Caco-2 (cell line): ENCODE results near the gene EPM2A. TPM values are rescaled to one million over a fixed set of nuclear protein-coding genes. Genes with fewer than 3 reads are reported as not detected.

ENCODE experiments used
- BruUV-seq: library from RNA; stranded (reverse); fragments of 400-500 nt; replicated peaks from 2 replicates; lab custom pipeline; 2021; lab: Mats Ljungman, UMichigan
- CTCF ChIA-PET: fragments of 300-600 bp; sonication (Branson Sonifier 250); formaldehyde crosslinking; loops from one replicate; lab custom pipeline; 2022; ENCODE audit warnings: antibody characterized with exemption; lab: Charles Lee
- POLR2A ChIA-PET: fragments of 300-600 bp; sonication (Branson Sonifier 250); formaldehyde crosslinking; loops from one replicate; lab custom pipeline; 2022; ENCODE audit warnings: antibody characterized with exemption; lab: Charles Lee
- DNase-seq, 2 experiments: peaks; one replicate each; pipeline versions ENCODE4 v3.0.0 to v3.0.0-alpha.2; 2020 to 2022
- H3K27me3 ChIP-seq: replicated peaks from 2 replicates; pipeline ENCODE4 v1.6.0; 2011; ENCODE audit warnings: low read length; ENCODE audit not compliant: control insufficient read depth, insufficient read depth
- H3K36me3 ChIP-seq: 2 replicates; pipeline ENCODE4 v1.5.1; 2011; ENCODE audit warnings: low read length; ENCODE audit not compliant: control insufficient read depth, insufficient read depth
- H3K4me1 ChIP-seq: fragments of 250-450 bp; sonication (Bioruptor Pico); 2 replicates; pipeline ENCODE4 v1.5.1; 2020; ENCODE audit warnings: mild to moderate bottlenecking
- H3K4me3 ChIP-seq: 2 replicates; pipeline ENCODE4 v1.5.1; 2011; ENCODE audit warnings: low read depth, mild to moderate bottlenecking, control low read depth, low read length
- H3K9me3 ChIP-seq: fragments of 250-450 bp; sonication (Bioruptor Pico); 2 replicates; pipeline ENCODE4 v1.5.1; 2020; ENCODE audit warnings: mild to moderate bottlenecking, moderate library complexity
- H3K27ac Mint-ChIP-seq: one replicate; pipeline ENCODE4 v1.8.0; 2022; ENCODE audit warnings: mixed read lengths; ENCODE audit not compliant: unreplicated experiment
- H3K27me3 Mint-ChIP-seq: one replicate; pipeline ENCODE4 v1.8.0; 2022; ENCODE audit warnings: mixed read lengths; ENCODE audit not compliant: insufficient read depth, unreplicated experiment
- H3K36me3 Mint-ChIP-seq: one replicate; pipeline ENCODE4 v1.8.0; 2022; ENCODE audit warnings: mild to moderate bottlenecking, mixed read lengths; ENCODE audit not compliant: insufficient read depth, unreplicated experiment
- H3K4me1 Mint-ChIP-seq: one replicate; pipeline ENCODE4 v1.8.0; 2022; ENCODE audit warnings: low read depth, mixed read lengths; ENCODE audit not compliant: unreplicated experiment
- H3K4me3 Mint-ChIP-seq: one replicate; pipeline ENCODE4 v1.8.0; 2022; ENCODE audit warnings: mild to moderate bottlenecking, moderate library complexity, mixed read lengths; ENCODE audit not compliant: unreplicated experiment
- H3K9me3 Mint-ChIP-seq: one replicate; pipeline ENCODE4 v1.8.0; 2022; ENCODE audit warnings: mixed read lengths; ENCODE audit not compliant: unreplicated experiment
- intact Hi-C: fragments of 100-400 bp; cut with micrococcal nuclease; formaldehyde crosslinking; loops from one replicate; pipeline ENCODE4 v1.10.0; 2022; ENCODE audit not compliant: unreplicated experiment
- total RNA-seq: library from RNA; stranded (reverse); gene quantifications from 2 replicates; pipeline ENCODE4 v1.2.3, GENCODE V29; 2022
- TF ChIP-seq, protein P1 (sequence below), 2 experiments: fragments of 200-600 bp in 1 of 2; IDR thresholded peaks; 1 replicate in 1 of 2; 2 replicates in 1 of 2; pipeline versions ENCODE4 v1.5.1 to v1.8.0; 2011 to 2022; ENCODE audit warnings: antibody characterized with exemption in 1 of 2, control low read depth in 1 of 2, inconsistent platforms in 1 of 2, low read depth in 1 of 2, low read length in 1 of 2, mild to moderate bottlenecking in 1 of 2, moderate library complexity in 1 of 2; ENCODE audit not compliant: insufficient read depth in 1 of 2, severe bottlenecking in 1 of 2, unreplicated experiment in 1 of 2

Gene EPM2A
- total RNA-seq, 1 experiment from 2014 or later = 6.9 TPM

DNA sequence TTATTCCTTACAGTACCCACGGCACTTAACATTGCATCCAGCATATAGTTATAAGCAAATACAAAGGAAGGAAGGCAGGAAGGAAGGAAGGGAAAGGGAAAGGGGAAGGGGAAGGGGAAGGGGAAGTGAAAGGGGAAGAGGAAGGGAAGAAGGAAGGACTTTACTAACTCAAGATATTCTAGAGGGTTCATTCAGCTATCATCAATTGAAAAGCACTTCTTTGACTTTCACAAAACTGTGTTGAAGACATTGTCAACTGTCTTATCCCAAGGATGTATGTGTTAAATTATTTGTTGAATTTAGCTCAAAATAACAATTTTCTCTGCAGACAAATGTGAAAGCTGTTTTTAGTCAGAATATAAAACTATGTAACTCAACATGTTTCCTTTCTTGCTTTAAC, 87.7 kb downstream of the EPM2A start:
- no TSS peak for BruUV-seq
- no peaks in the 10 kb centered on the region for H3K9me3 ChIP-seq
- Mint-ChIP-seq H3K27ac (no peak overlapping the region), H3K27me3 (no peaks in the 10 kb centered on the region), H3K4me1 (no peaks in the 10 kb centered on the region), H3K9me3 (no peaks in the 10 kb centered on the region), H3K36me3 (no peaks in the 10 kb centered on the region), H3K4me3 (no peak overlapping the region)
- intact Hi-C loops = no loop called here
- H3K27me3 ChIP-seq = no peaks in the 10 kb centered on the region
- TF ChIP-seq, protein P1, sequence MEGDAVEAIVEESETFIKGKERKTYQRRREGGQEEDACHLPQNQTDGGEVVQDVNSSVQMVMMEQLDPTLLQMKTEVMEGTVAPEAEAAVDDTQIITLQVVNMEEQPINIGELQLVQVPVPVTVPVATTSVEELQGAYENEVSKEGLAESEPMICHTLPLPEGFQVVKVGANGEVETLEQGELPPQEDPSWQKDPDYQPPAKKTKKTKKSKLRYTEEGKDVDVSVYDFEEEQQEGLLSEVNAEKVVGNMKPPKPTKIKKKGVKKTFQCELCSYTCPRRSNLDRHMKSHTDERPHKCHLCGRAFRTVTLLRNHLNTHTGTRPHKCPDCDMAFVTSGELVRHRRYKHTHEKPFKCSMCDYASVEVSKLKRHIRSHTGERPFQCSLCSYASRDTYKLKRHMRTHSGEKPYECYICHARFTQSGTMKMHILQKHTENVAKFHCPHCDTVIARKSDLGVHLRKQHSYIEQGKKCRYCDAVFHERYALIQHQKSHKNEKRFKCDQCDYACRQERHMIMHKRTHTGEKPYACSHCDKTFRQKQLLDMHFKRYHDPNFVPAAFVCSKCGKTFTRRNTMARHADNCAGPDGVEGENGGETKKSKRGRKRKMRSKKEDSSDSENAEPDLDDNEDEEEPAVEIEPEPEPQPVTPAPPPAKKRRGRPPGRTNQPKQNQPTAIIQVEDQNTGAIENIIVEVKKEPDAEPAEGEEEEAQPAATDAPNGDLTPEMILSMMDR (IDR thresholded peaks at IDR 0.05; ENCODE audit: insufficient read depth in 1 of 2, low read depth in 1 of 2, low read length in 1 of 2, severe bottlenecking in 1 of 2, unreplicated experiment in 1 of 2) = no peak
- DNase-seq = no peak
- H3K4me1 ChIP-seq = no peaks in the 10 kb centered on the region
- H3K36me3 ChIP-seq = no peaks in the 10 kb centered on the region
- ChIA-PET POLR2A (interaction anchor here (0.5 kb wide), 1 partner anchor 232 kb away, joined by 5 read pairs; no protein-coding TSS in a partner anchor), CTCF (no interaction called here)
- H3K4me3 ChIP-seq = no peak overlapping the region

DNA sequence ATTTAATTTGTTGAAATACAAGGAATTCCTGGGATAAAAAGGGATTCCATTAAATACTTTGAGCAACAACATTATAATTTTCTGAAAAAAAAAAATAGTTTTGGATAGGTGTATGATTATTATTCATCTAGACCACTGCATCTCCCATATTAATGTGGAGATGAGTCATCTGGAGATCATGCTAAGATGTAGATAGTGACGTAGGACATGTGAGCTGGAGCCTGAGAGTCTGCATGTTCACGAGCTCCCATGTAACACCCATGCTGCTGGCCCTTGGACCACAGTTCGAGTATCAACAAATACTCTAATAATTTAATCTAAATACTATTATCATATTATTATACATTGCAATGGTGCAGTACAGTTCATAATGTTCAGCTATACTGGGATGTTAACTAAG, 91.6 kb downstream of the EPM2A start:
- POLR2A ChIA-PET = no interaction called here
- no TSS peak for BruUV-seq
- no peaks in the 10 kb centered on the region for H3K27me3 ChIP-seq
- Mint-ChIP-seq H3K36me3 (no peaks in the 10 kb centered on the region), H3K27ac (no peak overlapping the region), H3K4me3 (no peak overlapping the region), H3K4me1 (no peaks in the 10 kb centered on the region), H3K9me3 (no peaks in the 10 kb centered on the region), H3K27me3 (no peaks in the 10 kb centered on the region)
- no peak for DNase-seq
- no peaks in the 10 kb centered on the region for H3K36me3 ChIP-seq
- intact Hi-C loops = no loop called here
- no peaks in the 10 kb centered on the region for H3K9me3 ChIP-seq
- CTCF ChIA-PET = no interaction called here
- H3K4me1 ChIP-seq = no peaks in the 10 kb centered on the region
- TF ChIP-seq, protein P1 (IDR thresholded peaks at IDR 0.05; ENCODE audit: insufficient read depth in 1 of 2, low read depth in 1 of 2, low read length in 1 of 2, severe bottlenecking in 1 of 2, unreplicated experiment in 1 of 2) = no peak
- H3K4me3 ChIP-seq = no peak overlapping the region

DNA sequence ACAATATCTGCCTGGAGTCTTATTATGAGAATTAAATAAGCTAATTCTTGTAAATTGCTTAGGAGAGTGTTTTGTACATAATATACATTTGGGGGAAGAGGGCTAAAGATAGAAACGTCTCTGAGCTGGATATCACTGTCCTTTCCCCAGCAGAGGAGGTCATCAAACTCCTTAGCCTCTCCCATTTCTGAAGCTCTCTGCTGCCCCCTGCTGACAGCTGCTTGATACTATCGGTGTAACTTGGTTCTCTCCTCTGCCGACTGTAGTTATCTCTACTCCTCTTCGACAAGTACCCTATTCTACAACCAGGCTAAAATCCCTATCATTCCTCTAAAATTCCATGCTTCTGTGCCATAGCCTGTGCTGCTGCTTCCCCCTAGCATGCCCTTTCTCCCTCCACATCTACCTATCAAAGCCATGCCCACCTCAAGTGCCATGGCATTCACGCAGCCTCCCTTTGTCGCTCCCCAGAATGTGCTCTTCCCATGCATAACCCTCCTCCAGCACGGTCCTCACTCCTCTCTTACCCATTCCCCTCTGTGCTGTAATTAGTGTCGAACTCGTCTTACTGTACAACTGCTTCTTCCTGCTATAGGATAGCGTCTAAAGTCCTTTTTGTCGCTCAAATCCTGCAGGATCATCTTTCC, 101.2 kb downstream of the EPM2A start:
- POLR2A ChIA-PET = no interaction called here
- no TSS peak for BruUV-seq
- CTCF ChIA-PET = interaction anchor here (0.6 to 1.2 kb wide), 6 partner anchors 14 to 1086 kb away, joined by 3 to 6 read pairs (median 3); no protein-coding TSS in a partner anchor
- no peaks in the 10 kb centered on the region for H3K27me3 Mint-ChIP-seq
- no peaks in the 10 kb centered on the region for H3K36me3 ChIP-seq
- no peaks in the 10 kb centered on the region for H3K4me1 ChIP-seq
- H3K4me3 ChIP-seq = no peak overlapping the region
- TF ChIP-seq, protein P1 (IDR thresholded peaks at IDR 0.05; ENCODE audit: insufficient read depth in 1 of 2, low read depth in 1 of 2, low read length in 1 of 2, severe bottlenecking in 1 of 2, unreplicated experiment in 1 of 2) = peak; percentile 85 to 90
- no peaks in the 10 kb centered on the region for H3K27me3 ChIP-seq
- no peaks in the 10 kb centered on the region for H3K9me3 Mint-ChIP-seq
- no peak overlapping the region for H3K4me3 Mint-ChIP-seq
- H3K36me3 Mint-ChIP-seq = no peaks in the 10 kb centered on the region
- intact Hi-C loops = loop anchor here (1.0 to 10.0 kb wide), 4 partner anchors 151 to 1049 kb away; no protein-coding TSS in a partner anchor
- no peak overlapping the region for H3K27ac Mint-ChIP-seq
- H3K4me1 Mint-ChIP-seq = peaks cover 15% of the 10 kb centered on the region
- peak; percentile 80 to 87 for DNase-seq
- H3K9me3 ChIP-seq = no peaks in the 10 kb centered on the region
